HG02571 (cell line): ENCODE measurements around the gene TIMM22.
"Not testable (repeated sequence)": the region's sequence is repeated elsewhere in the genome, so short reads cannot be mapped to it uniquely, and the experiment has no call there.

Source experiments
- ATAC-seq: cut with Tn5 transposase; IDR thresholded peaks from one replicate; pipeline ENCODE4 v1.9.1; 2021; ENCODE audit warnings: mild to moderate bottlenecking, moderate library complexity; ENCODE audit not compliant: unreplicated experiment

The TIMM22 gene

DNA sequence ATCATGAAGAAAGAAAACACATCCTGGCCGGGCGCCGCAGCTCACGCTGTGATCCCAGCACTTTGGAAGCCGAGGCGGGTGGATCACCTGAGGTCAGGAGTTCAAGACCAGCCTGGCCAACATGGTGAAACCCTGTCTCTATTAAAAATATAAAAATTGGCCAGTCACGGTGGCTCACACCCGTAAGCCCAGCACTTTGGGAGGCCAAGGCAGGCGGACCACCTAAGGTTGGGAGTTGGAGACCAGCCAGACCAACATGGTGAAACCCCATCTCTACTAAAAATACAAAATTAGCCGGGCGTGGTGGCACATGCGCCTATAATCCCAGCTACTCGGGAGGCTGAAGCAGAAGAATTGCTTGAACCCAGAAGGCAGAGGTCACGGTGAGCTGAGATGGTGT is 25.1 kb upstream of the TIMM22 start:
- ATAC-seq = not testable (repeated sequence)

DNA sequence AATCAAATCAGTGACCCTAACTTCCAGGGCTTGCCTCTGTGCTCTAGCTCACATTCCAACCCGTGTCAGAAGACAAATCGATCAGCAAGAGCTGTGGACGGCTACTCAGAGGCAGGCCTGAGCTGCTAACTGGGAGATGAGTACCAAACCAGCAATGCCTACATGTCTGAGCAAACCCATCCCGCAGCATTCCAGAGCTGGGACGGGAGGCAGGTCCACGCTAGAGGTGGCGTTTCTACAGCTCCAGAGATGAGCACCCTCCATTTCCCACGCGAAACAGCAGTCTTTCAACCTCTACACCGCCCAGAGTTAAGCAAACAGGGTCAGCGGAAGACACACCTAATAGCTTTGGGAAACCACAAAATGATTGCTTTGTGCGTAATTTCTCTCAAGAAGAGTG is 23.9 kb upstream of the TIMM22 start:
- no peak for ATAC-seq

- not testable (repeated sequence) for ATAC-seq
Observed at GRCh38 chr17:974778-975177, 22.2 kb upstream of the TIMM22 start.

DNA sequence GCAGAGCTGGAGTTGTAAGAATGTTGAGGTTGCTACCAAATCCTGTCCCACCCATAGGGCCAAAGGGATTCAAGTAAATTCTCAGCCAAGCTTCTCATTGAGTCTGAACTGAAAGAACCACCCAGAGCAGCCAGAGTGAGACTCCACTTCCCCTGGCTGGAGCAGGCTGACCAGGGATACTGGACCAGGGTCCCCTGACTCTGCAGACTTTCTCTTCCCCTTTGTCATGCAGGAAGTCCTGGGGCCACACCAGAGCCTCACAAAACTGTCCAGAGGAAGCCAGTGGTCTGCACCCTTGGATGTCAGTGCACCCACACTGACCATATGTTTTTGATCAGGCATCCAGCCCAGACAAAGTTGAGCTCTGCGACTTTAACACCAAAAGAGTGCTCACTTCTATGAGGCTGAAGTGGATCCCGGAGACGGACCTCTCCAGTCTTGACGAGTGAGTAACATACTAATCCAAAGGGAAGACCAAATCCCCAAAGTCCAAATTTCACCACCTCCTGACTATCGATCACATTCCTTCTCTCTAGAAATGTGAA is 21.5 kb upstream of the TIMM22 start:
- no peak for ATAC-seq

DNA sequence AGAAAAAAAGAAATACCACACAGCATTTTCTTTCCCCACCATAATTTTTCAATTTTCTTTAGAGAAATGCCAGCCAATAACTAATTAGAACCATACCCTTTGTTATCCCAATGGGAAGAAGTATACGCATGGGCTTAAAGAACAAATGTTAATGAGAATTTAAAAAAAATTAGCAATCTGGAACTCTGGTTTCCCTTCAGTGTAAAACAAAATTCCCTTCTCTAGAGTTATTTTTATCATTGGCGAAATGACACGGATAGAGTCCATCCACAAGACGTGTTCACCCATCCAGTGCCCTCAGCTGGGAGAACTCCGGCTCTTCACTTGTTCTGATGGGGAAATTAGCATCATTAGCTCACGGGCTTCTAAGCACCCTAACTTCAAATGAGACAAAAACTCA is 20.6 kb upstream of the TIMM22 start:
- ATAC-seq = no peak

GRCh38 chr17:977166-977565 is 19.8 kb upstream of the TIMM22 start:
- no peak for ATAC-seq

DNA sequence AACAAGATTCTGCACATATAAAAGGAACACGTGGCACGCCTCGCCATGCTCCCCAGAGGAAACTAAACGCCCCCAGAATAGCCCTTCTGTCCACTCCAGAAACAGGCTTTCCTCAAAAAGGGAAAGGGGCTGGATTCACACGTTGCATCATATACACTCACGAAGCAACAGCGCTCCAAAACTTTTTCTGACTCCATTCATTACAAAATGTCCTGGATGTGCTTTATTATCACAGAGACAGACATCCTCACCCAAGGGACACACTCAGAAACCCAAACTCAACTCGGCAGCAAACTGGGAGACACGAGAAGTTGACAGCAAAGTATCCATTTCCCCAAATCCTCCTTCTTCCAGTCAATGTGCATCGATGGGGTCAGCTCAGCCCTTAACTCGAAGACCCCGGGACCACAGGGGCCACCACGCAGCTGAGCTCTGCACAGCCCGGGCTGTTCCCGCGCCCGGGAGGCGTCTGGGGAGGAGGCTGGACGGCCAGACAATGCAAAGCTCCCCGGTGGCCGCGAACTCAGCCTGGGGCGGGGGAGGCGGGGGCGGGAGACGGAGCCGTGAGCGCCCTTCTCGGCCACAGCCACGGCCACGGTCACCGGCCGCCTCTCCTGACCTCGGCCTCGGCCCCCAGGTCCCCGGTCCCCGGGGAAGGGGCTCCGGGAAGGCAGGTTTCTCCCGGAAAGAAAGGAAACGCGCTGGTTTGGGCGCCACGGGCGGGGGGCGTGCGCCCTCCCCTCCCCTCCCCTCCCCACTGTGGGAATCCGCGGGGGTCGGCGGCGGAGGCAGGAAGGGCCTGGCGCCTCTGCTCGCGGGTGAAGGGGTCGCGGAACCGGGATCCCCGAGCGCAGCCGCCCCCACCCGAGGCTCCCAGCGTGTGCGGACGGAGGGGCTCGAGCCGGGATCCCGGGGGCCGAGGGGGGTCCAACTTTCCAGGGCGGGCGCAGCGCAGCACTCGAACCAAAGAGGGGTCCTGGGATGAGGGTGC is 18.5 kb upstream of the TIMM22 start:
- ATAC-seq = no peak

DNA sequence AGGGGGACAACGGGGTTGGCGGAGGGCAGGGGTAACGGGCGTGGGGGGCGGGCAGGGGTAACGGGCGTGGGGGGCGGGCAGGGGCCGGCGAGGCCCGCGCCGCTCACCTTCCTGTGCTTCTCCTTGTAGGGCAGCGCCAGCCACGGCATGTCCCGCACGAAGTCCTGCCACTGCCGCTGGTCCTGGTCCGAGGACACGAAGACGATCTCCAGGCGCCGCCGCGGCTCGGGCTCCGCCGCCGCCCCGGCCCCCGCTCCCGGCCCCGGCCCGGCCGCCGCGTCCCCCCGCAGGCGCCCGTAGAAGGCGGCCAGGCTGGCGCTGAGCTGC is 17.8 kb upstream of the TIMM22 start:
- no peak for ATAC-seq

DNA sequence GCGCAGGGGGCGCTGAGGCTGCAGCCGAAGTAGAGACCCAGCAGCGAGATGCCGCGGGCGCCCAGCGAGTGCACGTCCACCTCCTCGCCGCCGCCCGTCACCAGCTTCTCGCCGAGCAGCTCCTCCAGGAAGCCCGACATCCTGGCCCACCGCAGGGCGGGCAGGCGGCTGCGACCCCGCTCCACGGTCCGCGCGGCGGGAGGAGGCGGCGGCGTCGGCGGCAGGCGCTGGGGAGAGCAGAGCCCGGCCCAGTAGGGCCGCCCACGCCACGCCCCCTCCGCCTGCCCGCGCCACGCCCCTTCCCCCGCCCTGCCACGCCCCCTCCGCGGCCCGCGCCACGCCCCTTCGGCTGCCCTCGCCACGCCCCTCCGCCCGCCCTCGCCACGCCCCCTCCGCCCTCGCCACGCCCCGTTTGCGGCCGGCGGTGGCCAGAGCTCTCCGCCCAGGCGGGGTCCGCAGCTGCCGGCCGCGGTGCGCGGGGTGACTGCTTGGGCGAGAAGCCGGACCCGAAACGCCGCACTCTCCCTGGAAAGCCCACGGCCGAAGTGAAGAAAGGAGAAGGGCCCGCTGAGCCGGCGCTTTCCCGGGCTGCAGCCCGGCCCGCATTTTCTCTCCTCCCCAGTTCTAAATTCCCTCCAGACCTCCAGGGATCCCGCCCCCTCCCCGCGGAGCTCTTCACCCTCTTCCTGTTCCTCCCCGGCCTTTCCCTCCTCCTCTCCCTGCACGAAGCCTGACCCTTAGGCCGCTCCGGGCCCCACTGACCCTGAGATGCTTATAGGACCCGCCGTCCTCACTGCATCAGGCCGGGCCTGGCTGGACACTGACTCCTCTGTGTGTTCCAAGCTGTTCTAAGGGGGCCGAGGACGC is 17.2 kb upstream of the TIMM22 start, which contains the start of gene NXN:
Gene NXN, minus strand, starts transcription at position 238 of the 867 bp plus-strand sequence.
- ATAC-seq = peak; percentile 64

GRCh38 chr17:980406-981291 is 16.3 kb upstream of the TIMM22 start:
- no peak for ATAC-seq

DNA sequence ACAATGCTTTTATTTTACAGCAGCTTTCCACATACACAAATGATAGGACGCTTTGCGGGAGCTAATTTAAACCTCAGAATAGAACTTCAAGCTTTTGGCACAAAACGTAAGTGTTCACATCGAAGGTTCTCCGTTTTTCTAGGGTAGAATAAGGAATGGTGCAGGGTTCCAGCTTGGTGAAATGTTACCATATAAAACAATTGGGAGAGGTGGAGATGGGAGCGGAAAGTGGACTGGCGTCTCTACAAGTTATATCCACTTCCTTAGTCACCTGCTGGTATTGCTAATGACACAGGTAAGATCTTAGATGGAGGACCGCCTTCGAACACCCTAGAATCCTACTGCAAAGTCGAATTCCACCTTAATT is 15.7 kb upstream of the TIMM22 start:
- ATAC-seq = no peak

GRCh38 chr17:983921-984320 is 13.0 kb upstream of the TIMM22 start:
- ATAC-seq = no peak

DNA sequence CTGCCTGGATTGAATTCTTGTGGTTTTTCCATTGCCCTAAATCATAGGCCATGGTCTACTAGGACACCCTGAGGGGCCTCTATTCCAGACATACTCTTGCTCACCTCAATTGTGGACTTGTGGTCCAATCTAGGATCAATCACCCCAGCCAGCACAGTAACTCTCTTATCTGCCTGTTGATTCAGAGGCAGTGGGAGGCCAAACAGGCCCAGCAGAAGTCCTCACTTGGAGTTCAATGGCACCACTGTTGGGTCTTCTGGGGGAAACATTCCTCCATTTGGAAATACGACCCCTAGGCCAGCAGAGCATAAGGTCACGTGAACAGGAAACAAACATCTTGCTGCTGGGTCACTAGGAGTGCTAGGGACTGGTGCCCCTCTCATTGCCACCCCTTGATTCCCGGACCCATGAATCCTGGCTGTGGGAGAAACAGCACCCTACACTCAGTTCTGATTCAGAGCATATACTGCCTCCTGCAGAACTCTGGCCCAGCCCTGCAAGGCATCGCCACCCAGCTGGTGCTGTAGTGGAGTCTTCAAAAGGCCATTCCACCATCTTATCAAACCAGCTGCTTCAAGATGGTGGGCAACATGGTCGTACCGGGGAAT is 10.5 kb upstream of the TIMM22 start:
- ATAC-seq = no peak

DNA sequence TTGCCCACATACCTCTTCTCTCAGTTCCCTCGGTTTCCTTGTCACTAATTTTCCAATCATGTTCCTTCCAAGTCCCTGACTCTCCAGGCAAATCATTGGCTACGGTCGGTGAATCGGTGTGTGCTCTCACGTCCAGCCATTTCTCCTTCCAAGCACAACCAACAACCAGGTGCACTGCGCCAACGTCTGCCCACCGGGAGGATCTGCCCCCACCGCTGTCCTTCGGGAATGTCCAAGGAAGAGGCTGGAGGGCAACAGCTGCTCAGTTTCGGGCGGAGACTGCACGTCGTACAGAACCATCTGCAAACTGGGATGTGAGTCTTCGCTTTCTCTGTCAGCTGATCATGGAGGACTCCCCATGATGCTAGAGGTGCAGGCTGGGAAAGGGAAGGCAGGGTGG is 9.0 kb upstream of the TIMM22 start:
- ATAC-seq = no peak

- ATAC-seq = no peak
Observed at GRCh38 chr17:988561-988960, 8.4 kb upstream of the TIMM22 start.

- ATAC-seq = no peak
Observed at GRCh38 chr17:992933-993332, 4.0 kb upstream of the TIMM22 start.

DNA sequence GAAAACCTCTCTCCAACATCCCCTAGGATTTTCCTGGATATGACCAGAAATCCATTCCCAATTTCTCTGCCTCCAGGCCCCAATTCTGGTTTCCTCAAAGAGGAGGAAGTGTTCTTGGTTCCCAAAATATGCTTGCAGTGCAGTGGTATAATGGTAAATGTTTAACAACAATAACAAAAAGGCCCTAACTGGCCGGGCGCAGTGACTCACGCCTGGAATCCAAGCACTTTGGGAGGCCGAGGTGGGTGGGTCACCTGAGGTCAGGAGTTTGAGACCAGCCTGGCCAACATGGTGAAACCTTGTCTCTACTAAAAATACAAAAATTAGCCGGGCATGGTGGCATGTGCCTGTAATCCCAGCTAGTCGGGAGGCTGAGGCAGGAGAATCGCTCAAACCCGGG is 1.6 kb upstream of the TIMM22 start:
- ATAC-seq = not testable (repeated sequence)

DNA sequence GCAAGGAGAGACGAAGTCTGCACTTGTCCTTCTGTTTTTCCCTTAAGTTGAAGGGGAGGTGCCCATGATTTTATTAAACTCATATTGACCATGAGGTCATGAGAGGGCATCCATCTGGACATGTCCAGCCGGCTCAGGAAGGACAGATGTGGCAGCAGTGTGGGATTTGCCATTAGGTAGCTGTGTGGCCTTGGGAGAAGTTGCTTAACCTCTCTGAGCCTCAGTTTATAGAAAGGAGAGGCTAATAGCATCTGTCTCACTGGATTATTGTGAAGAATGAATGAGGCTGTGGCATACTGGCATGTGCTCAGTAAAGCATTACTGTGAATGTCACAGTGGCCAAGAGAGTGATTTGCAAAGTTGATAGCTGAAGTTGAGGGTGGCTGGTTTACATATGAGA is 1.2 kb downstream of the TIMM22 start:
- no peak for ATAC-seq

- ATAC-seq = no peak
Observed at GRCh38 chr17:1000597-1001461, 3.9 kb downstream of the TIMM22 start.
